Dermis blood vessel endothelial cell (primary cell): ENCODE measurements around the gene GAN. TPM values are rescaled to one million over a fixed set of nuclear protein-coding genes. Genes with fewer than 3 reads are reported as not detected.
"Not testable (repeated sequence)": the region's sequence is repeated elsewhere in the genome, so short reads cannot be mapped to it uniquely, and the experiment has no call there.

Experiments used
- DNase-seq: peaks from one replicate; pipeline ENCODE4 v3.0.0; 2010
- total RNA-seq: library from RNA; depleted of rRNA; stranded (reverse); fragments of >200 nt; gene quantifications from 2 replicates; pipeline ENCODE4 v1.2.3, GENCODE V29; 2014

GAN gene
- total RNA-seq, 1 donor from 2014 or later = 10.7 TPM

- DNase-seq = no peak
Observed at GRCh38 chr16:81399909-81400308, 85.1 kb downstream of the GAN start.

- peak; percentile 90 for DNase-seq
Observed at GRCh38 chr16:81401035-81401950, 86.5 kb downstream of the GAN start.

- DNase-seq = no peak
Observed at GRCh38 chr16:81403208-81403600, 88.4 kb downstream of the GAN start.

- peak; percentile 91 for DNase-seq
Observed at GRCh38 chr16:81403601-81404391, 89.0 kb downstream of the GAN start.

GRCh38 chr16:81405002-81405401 is 90.2 kb downstream of the GAN start:
- not testable (repeated sequence) for DNase-seq

- peak; percentile 97 for DNase-seq
Observed at GRCh38 chr16:81405702-81406113, 90.9 kb downstream of the GAN start.

- no peak for DNase-seq
Observed at GRCh38 chr16:81408409-81408950, 93.7 kb downstream of the GAN start.

GRCh38 chr16:81409016-81409556 is 94.3 kb downstream of the GAN start:
- DNase-seq = no peak

- no peak for DNase-seq
Observed at GRCh38 chr16:81410643-81411293, 96.0 kb downstream of the GAN start.

GRCh38 chr16:81413245-81413990 is 98.7 kb downstream of the GAN start:
- no peak for DNase-seq

GRCh38 chr16:81415751-81416150 is 101.0 kb downstream of the GAN start:
- DNase-seq = no peak

GRCh38 chr16:81416749-81417148 is 102.0 kb downstream of the GAN start:
- DNase-seq = no peak

- DNase-seq = no peak
Observed at GRCh38 chr16:81417210-81417609, 102.4 kb downstream of the GAN start.

GRCh38 chr16:81419806-81420205 is 105.0 kb downstream of the GAN start:
- no peak for DNase-seq

- no peak for DNase-seq
Observed at GRCh38 chr16:81421126-81421525, 106.4 kb downstream of the GAN start.

- no peak for DNase-seq
Observed at GRCh38 chr16:81421536-81421935, 106.8 kb downstream of the GAN start.

- not testable (repeated sequence) for DNase-seq
Observed at GRCh38 chr16:81422153-81422552, 107.4 kb downstream of the GAN start.

GRCh38 chr16:81424771-81425170 is 110.0 kb downstream of the GAN start:
- DNase-seq = no peak

GRCh38 chr16:81427219-81427618 is 112.5 kb downstream of the GAN start:
- no peak for DNase-seq

GRCh38 chr16:81429045-81429521 is 114.3 kb downstream of the GAN start:
- peak; percentile 78 for DNase-seq

GRCh38 chr16:81431554-81432353 is 117.0 kb downstream of the GAN start:
- DNase-seq = no peak
